Thyroid gland (tissue), 4 donors: ENCODE results near the gene TSC22D4.
"Not testable (repeated sequence)": the region's sequence is repeated elsewhere in the genome, so short reads cannot be mapped to it uniquely, and the experiment has no call there.

ENCODE experiments used
- POLR2A ChIP-seq, 2 donors: fragments of 450-650 bp; IDR thresholded peaks; one replicate each; pipeline ENCODE4 v1.6.1; 2017; ENCODE audit warnings: antibody characterized with exemption in 2 of 2, mild to moderate bottlenecking in 2 of 2, moderate library complexity in 1 of 2
- TF ChIP-seq, protein P1 (sequence below), 6 experiments: fragments of 200-600 bp in 3 of 6; fragments of 450-650 bp in 3 of 6; sonication (generic) in 3 of 6; IDR thresholded peaks; one replicate each; pipeline ENCODE4 v1.5.1; 2016 to 2019; ENCODE audit warnings: antibody characterized with exemption in 6 of 6, mild to moderate bottlenecking in 2 of 6, inconsistent platforms in 1 of 6, moderate library complexity in 1 of 6

DNA sequence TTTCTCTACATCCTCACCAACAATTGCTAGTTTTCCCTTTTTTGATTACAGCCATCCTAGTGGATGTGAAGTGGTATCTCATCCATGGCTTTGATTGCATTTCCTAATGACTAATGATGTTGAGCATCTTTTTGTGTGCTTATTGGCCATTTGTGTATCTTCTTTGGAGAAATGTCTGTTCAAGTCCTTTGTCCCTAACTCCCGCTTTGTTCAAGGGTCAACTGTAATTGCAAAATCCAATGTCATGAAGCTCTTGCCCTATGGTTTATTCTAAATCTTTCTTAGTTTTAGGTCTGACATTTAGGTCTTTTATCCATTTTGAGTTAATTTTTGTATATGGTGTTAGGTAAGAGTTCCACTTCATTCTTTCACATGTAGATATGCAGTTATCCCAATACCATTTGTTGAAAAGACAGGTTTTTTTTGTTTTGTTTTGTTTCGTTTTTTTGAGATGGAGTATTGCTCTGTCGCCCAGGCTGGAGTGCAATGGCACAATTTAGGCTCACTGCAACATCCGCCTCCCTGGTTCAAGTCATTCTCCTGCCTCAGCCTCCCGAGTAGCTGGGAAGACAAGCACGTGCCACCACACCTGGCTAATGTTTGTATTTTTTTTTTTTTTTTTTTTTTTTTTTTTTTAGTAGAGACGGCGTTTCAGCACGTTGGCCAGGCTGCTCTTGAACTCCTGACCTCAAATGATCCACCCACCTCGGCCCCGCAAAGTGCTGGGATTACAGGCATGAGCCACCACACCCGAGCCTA lies 49.3 kb upstream of the TSC22D4 start:
- TF ChIP-seq, protein P1, sequence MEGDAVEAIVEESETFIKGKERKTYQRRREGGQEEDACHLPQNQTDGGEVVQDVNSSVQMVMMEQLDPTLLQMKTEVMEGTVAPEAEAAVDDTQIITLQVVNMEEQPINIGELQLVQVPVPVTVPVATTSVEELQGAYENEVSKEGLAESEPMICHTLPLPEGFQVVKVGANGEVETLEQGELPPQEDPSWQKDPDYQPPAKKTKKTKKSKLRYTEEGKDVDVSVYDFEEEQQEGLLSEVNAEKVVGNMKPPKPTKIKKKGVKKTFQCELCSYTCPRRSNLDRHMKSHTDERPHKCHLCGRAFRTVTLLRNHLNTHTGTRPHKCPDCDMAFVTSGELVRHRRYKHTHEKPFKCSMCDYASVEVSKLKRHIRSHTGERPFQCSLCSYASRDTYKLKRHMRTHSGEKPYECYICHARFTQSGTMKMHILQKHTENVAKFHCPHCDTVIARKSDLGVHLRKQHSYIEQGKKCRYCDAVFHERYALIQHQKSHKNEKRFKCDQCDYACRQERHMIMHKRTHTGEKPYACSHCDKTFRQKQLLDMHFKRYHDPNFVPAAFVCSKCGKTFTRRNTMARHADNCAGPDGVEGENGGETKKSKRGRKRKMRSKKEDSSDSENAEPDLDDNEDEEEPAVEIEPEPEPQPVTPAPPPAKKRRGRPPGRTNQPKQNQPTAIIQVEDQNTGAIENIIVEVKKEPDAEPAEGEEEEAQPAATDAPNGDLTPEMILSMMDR (IDR thresholded peaks at IDR 0.05), result not testable (repeated sequence)
- TF ChIP-seq POLR2A (IDR thresholded peaks at IDR 0.05), result not testable (repeated sequence)
